HG02759 (cell line): ENCODE results near the gene GNAS-AS1.

Experiments used
- ATAC-seq: cut with Tn5 transposase; IDR thresholded peaks from one replicate; pipeline ENCODE4 v1.9.1; 2021; ENCODE audit warnings: mild to moderate bottlenecking, moderate library complexity; ENCODE audit not compliant: unreplicated experiment

GNAS-AS1 gene

DNA sequence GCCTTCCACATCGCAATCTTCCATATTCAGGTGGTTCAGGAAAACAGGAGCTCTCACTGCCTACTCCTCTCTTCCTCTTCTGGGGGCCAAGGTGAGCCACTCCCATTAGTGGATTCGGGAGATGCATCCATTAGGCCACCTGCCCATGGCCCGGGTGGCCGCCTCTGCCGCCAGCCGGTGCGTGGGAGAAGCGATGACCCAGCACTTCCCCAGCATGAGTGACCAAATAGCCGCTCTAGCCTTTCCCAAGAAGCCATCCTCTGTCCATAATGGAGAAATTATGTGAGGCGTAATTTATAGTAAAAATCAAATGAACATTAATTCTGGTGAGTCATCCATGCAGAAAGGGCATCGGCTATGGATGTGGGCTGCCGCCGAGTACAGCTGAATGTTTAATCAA is 39.4 kb downstream of the GNAS-AS1 start:
- no peak for ATAC-seq

DNA sequence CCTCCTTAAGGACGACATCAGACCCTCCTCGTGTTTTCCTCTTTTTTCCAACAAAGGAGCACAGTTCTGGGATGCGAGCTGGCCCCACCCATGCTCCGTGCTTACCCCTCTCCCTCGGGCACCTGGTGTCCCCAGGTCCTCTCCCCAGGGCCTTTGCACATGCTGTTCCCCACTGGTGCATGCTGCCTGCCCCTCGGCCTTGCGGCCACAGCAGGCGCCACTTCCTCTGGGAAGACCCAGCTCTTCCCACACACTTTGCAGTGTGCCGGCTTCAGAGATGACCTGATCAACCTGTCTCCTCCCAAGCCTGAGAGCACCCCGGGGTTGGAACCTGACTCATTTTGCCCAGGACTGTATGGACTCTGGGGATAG is 39.8 kb downstream of the GNAS-AS1 start:
- no peak for ATAC-seq

DNA sequence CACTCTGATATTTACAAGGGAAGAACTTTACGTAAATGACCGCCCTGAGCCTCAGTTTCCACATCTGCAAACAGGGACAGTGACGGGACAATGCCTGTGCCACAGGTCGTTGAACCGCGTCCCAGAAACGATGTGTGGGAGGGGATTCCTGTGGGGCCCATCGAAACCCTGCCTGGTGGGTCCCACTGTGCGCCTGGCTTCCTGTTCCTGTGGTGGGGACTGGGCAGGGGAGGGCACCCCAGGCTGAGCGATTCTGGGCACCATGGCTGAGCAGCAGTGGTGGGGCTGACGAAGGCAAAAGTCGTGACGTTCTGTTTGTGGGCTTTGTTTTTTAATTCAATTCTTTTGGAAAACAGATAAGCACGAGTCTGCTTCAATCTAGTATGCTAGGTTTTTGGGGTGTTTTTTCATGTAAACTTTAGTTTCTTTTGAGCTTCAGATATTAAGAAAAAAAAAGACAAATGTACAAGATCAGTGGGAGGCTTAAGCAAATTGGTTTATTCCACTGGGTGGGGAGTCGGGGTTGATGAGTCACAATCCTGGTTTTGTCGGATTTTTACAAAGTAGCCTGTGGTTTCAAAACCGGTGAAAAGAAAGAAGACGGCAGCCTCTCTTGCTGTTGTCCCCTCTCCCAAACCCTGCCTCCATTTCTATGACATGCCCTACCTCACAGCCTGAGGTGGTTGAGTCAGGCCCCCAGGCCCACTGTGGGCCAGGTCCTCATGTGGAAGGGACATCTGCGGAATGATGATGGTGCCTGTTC is 40.4 kb downstream of the GNAS-AS1 start:
- ATAC-seq: no peak

DNA sequence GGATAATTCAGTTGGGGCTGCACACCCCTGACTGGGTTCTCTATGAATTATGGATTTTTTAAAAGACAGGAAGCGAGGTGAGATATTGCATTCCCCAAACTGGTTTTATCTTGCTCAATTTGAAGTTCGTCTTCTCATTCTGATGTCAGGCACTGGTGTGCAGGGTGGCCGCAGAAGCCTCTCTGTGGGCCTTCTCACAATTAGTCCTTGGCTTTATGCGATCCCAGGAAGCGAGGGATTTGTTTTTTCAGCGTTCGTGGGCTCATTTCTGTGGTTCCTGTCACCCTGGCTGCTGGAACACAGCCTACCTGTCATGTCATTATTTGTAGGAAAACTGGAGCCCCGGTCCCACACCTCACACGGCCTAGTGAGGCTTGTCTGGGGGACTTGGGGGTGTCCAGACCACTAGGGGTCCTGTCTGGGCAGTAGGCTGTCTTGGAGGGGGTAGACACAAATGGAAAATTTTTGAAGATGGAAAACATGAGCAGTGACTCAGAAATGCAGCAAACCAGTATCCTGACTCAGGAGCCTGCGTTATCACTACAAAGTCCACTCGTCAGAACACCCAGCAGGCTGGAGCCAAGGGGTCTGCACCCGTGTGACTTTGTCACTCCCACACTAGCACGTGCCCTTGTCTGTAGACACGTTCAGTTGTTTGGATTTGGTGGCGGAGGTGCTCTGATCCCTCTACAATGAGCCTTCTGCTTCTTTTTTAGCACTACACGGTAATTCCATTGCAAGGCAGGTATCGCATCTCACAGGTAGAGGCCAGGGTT is 42.2 kb downstream of the GNAS-AS1 start:
- no peak for ATAC-seq

DNA sequence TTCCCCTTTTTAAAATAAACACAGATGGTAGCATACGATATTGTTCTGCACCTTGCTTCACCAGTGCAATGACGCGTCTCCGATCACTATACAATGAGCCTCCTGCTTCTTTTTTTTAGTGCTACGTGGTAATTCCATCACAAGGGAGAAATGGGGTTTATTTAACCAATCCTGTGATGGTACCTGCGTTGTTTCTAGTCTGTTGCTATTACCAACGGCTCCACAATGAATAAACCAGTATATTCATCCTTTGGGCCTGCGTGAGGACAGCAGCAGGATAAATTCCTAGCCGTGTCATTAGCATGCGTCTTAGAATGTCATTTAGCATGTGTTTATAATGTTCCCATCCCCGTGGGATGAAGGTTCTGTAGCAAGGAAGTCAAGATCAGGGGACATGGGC is 42.9 kb downstream of the GNAS-AS1 start:
- ATAC-seq: no peak

DNA sequence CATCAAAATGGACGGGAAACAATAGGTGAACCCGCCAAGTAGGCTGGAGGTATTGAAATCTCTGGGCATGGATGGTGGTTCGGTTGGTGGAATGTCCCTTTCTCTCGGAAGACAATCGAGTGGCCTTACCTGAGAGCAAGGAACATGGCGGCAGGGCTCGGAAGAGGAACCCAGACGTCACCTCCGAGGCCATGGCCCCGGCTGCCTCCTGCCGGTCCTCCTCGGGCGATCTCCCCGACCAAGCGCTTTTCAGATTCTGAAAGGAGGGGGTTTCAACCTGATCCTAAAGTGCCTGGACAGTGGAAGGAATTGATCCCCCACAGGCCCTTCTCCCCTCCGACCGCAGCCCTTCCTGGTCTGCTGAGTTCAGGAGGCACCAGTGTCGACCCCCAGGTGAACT is 47.2 kb downstream of the GNAS-AS1 start:
- no peak for ATAC-seq

DNA sequence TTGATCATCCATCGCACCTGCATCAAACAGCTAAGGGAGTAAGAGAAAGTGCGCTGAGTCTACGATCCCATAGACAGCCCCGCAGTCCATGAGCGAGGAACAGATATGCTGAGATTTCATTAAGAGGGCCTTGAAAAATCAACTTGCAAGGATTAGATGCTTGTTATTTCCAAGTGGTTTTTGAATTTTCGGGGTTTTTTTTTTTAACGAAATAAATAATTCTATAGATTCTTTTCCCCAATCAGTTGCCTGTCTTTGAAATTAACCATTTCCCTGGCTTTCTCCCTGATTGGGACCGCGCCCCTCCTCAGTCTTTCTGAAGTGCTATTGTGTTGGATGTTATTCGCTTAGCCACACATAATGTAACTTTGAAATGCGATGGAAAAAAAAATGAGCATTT is 48.6 kb downstream of the GNAS-AS1 start:
- ATAC-seq: no peak

DNA sequence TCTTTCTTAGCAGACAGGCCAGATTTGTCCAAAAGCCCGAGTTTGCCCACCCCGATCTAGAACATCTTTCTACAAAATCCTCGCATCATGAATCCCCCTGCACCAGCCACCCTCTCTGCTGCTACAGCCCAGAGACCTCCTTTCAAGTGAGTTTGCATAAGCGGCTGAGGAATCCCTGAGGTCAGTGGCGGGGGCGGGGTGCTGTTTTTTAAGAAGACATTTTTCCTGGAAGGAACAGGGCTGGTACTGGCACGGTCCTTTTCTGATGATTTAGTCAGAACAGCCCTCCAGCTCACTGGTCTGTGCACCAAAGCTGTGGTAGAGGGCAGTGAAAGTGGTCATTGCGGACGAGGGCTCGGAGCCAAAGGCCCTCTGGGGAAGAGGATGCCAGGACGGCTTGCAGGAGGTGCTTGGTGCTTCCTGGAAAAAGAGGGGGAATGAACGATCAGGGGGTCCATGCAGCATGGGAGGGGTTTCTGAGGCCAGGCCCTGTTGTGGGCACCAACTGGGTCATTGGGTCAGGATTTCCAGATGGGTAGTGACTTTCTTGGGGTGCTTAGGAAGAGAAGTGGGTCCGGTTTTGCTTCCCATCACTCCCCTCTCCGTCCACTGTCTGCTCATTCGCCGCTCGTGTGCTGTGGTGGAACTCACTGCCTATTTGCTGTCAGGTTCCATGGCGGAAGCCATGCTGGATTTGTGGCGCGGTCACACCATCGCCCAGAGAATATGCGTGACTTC is 50.4 kb downstream of the GNAS-AS1 start:
- no peak for ATAC-seq

DNA sequence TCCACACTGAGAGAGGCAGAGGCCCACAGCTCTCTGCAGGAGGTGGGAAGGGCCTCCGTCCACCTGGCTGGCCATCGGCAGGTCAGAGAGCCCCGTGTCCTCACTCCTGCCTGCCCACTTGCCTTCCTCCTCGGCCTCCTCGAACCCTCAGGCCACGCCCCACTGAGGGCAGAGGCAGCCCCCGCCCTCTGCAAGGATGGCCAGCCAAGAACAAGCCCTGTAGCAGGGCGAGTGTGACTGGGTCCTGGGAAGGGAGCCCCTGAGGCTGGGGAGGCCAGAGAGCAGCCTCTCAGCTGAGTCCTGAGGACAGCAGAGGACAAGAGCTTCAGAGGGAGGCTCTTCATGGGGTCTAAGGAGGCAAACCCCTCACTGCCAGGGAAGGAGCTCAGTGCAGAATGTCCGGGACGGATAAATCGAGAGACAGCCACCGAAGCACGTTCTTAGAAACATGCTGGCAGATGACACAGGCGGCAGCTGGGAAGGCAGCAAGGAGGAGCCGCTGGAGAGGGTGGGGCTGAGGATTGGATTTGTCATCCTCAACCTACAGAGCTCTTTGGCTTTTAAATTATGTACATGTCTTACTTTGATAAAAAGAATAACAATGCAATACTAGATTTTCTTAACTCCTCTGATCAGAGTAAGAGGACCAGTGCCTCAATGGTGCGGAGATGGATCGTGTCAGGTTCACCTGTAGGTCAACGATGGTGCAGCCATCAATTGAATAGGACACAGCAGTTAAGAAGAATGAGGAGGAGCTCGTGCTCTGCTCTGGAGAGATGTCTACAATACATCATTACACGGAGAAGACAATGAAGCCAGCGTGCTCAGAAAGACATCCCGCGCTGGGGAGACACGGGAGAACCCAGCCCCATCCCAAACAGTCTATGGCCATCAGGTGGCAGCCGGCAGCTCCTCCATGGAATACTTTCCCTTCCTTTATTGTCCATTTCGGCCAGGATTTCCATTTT is 53.0 kb downstream of the GNAS-AS1 start:
- ATAC-seq: no peak

DNA sequence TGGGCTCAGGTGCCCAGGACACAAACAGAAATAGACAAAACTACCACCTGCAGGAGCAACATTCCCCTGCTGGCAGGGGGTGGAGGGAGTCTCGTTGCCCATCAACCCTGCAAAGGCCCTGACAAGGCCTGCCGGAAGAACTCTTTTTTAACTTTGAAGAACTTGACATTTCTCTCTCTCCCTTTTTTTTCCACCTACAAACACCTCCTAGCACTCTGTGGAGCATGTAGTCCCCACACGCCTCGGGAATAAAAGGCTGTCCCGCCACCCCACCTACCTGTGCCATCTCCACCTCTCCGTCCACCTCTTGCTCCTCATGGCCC is 54.8 kb downstream of the GNAS-AS1 start:
- ATAC-seq: no peak

DNA sequence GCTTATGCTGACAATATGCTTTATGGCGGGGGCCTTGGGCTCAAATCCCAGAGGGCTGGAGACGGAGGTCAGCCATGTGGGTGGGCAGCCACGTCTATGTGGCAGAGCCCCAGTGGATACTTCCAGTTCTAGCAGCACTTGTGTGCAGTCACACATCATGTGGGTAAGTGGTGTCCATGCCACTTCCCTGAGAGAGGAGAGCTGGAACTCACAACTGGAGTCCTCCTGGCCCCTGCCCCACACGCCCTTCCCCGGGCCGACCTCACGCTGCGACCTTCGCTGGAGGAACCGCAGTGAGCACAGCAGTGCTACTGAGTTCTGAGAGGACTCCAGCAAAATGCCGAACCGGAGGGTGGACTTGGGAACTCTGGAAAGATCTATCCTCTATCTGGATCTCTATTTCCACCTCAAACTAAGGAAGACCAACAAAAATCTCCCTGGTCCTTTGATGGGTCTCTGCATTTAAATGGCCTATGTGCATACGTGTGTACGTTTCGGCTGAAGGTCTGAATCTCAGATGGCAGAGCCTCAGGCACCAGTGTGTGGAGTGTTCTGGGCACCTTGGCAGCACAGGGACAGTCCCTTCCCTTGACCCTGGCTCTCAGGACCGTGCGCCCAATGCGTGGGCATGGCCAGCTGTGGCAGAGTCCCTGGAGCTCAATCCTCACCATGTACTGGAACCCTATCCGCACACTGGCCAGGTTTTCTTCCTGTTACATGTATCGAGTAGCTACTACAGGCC is 55.4 kb downstream of the GNAS-AS1 start:
- ATAC-seq: no peak

DNA sequence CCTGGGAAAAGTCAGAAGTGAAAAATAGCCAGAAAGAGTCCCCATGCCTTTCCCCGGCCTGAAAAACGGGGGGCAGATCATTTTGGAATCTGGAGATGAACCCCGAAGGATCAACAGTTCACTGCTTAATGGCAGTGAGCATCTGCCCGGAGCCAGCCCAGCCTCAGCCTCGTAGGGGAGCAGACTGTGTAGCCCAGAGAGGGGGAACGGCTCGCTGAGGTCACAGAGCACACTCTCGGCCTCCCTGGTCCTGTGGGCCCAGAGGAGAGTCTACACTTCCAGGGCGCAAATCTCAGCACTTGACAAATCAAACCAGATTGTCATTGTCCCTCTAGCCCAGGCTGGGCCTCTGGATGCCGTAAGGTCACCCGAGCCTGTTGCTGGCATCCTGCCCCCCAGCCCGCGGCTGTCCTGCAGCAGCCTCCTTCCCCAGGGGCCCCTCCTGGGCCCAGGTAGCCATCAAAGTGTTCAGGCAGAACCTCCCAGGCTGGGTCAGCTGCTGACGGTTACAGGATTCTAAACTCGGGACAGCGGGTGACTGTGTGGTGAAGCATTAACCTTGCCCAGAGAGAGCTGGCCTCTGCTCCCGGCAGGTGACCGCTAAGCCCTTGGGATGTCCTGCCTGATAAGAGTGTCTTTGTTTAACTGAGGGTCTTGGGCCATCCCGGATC is 56.1 kb downstream of the GNAS-AS1 start:
- ATAC-seq: no peak

DNA sequence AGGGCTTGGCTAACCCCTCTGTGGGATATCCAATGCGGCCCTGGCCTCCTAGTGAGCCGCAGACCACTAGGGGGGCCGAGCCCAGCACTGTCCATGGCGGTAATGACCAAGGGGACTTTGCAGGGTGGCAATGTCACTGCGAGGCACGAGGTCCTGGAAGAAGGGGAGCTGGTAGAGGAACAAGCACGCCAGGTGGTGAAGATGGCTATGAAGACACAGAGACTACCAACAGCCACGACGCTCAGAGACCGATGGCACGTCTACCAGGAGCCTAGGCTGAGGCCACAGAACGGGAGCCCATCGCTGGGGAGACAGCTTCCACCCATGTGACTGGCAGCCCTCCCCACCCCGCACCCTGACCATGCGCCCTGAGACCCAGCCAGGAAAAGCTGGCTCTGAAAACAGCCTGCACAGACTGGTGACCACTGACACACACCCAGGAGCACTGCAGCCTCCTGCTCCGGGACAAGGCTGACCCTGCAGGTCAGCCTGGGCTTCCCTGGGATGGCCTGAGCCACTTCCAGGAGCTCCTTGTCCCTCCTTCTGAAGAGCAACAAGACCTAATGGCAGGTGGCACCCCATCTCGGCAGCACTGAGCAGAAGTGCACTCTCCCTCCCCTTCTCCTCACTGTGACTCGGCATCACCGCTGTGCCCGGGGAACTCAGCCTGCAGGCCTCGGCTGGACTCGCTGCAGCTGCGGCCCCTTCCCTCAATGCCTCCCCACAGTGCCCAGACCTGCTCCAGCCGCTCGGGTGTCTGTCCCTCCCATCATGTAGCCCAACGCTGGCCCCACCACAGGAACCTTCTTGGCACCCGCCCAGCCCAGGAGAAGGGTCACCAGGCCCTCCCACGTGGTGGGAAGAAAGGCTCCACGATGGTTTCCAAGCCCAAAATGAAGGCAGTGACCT is 56.9 kb downstream of the GNAS-AS1 start:
- no peak for ATAC-seq

DNA sequence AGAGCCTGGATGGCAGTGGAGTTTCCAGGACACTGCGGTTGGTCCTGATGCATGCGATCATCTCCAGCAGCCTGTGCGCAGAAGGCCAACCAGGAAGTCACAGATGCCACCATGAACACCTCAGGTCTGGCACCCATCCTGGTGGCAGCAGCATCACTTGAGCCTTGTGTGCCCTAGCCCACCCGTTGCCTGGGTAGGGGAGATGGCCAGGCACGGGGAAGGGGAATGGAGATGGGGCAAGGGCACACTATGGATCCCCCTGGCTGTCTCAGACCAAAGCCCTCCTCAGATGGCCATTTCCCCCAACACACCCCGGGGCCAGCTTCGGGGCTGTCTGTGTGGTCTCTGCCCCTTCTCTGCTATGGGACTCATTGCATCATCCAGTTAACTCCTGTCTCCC is 58.3 kb downstream of the GNAS-AS1 start:
- no peak for ATAC-seq

DNA sequence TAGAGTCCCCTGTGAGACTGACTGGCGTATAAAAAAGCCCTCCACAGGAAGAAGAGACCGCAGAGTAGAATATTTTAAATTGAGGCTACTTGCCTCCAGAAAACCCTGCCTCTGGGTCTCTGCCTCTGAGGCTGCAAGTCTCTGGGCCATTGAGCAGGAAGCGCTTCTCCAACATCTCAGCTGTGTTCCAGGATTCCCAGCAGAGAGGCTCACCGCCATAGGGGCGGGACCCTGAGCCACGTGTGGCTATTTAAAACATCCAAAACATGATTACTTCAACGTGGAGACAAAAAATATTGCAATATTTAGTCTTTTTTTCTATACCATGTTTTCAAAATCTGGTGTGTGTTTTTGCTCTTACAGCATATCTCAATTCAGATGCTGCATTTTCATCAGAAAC is 59.4 kb downstream of the GNAS-AS1 start:
- ATAC-seq: no peak

DNA sequence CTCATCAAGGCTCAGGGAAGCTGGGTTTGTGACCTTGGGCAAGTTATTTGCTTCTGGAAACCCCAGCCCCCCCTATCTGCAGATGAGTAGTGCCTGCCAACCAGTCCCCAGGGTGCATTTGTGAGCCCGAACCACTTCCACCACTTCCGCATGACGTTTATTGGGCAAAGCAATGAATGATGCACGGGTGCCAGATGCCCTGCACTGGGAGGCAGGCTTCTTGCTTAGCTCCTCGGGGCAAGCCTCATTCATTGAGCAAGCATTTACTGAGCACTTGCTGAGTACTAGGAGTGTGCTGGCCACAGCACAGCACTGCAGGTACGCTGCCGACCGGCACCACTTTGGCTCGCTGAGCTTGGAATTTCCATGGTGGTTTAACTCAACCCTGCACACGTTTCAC is 60.2 kb downstream of the GNAS-AS1 start:
- no peak for ATAC-seq

DNA sequence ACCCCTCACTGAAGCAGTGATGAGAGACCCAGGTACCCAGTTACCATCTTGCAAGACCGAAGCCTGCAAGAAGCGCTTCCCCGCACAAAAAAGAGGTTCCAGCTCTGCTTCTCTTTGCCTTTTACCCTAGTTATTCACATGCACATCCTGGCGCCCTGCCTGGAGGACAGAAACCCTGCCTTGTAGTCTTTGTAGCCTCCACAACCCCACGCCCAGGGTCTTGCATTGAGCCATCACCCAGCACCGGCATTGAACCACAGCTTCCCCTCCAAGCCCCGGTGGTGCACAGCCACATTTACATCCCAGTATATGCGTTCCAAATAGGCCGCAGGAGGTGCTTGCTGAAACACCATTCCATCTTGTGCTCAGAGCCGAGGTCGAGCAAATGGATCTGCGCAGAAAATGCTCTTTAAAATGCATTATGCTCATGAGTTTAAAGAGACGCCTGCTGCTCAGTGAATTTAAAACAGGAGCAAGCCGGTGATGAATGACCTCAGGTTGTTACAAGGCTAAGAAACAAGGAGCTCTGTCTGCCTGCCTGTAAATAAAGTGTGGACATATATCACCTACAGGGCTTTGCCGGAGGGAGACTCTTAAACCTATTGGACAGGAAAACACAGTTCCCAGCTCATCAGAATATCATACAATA is 61.7 kb downstream of the GNAS-AS1 start:
- ATAC-seq: no peak
